Glutamatergic neuron (in vitro differentiated cells): Measurements from ENCODE around the gene KIF1A. TPM values are rescaled to one million over a fixed set of nuclear protein-coding genes. Genes with fewer than 3 reads are reported as not detected.

Experiments used
- DNase-seq: peaks from one replicate; pipeline ENCODE4 v3.0.0; 2022
- H3K27ac Mint-ChIP-seq: one replicate; pipeline ENCODE4 v1.8.0; 2020; ENCODE audit warnings: mild to moderate bottlenecking, mixed read lengths, inconsistent platforms; ENCODE audit not compliant: unreplicated experiment
- H3K27me3 Mint-ChIP-seq: one replicate; pipeline ENCODE4 v1.8.0; 2020; ENCODE audit warnings: mild to moderate bottlenecking, moderate library complexity, mixed read lengths, inconsistent platforms; ENCODE audit not compliant: unreplicated experiment
- H3K36me3 Mint-ChIP-seq: one replicate; pipeline ENCODE4 v1.8.0; 2020; ENCODE audit warnings: mild to moderate bottlenecking, mixed read lengths, inconsistent platforms; ENCODE audit not compliant: unreplicated experiment
- H3K4me1 Mint-ChIP-seq: one replicate; pipeline ENCODE4 v1.8.0; 2020; ENCODE audit warnings: mild to moderate bottlenecking, low read depth, mixed read lengths, inconsistent platforms; ENCODE audit not compliant: unreplicated experiment
- H3K4me3 Mint-ChIP-seq: one replicate; pipeline ENCODE4 v1.8.0; 2020; ENCODE audit warnings: mild to moderate bottlenecking, mixed read lengths, inconsistent platforms; ENCODE audit not compliant: unreplicated experiment
- H3K9me3 Mint-ChIP-seq: one replicate; pipeline ENCODE4 v1.8.0; 2020; ENCODE audit warnings: mild to moderate bottlenecking, moderate library complexity, mixed read lengths, inconsistent platforms; ENCODE audit not compliant: unreplicated experiment
- CTCF ChIP-seq: fragments of 200-600 bp; sonication (generic); IDR thresholded peaks from one replicate; pipeline ENCODE4 v1.5.0; 2021; ENCODE audit not compliant: partially characterized antibody, unreplicated experiment
- total RNA-seq: library from RNA; stranded (reverse); fragmentation: NEBNext Ultra II Directional; extraction: Animal tissue kit (Norgen Biotek cat#: 25700); gene quantifications from one replicate; pipeline ENCODE4 v1.2.1, GENCODE V29; 2021; ENCODE audit not compliant: unreplicated experiment

The KIF1A gene
- total RNA-seq, 1 donor from 2014 or later, result 439 TPM

DNA sequence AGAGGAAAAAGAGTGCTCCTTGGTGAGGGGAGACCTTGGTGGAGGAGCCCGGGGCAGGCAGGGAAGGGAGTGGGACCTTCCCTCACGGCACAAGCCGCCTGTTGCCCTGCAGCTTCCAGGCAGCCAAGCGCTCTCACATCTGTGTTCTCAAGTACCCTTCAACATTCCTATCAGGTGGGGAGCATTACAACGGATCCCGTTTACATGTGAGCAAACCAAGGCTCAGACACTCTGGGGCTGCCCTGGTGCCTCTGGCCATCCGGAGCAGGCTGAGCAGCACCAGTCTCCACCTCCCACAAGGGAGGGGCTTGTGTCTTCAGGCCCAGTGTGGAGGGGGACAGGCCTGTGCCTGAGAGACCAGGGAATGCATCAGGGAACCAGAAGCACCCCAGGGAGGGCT, 70.5 kb downstream of the KIF1A start:
- H3K4me1 Mint-ChIP-seq, result peaks cover 3% of the 10 kb centered on the region
- peaks cover 20% of the 10 kb centered on the region for H3K9me3 Mint-ChIP-seq

GRCh38 chr2:240747256-240747655, 72.8 kb downstream of the KIF1A start:
- Mint-ChIP-seq H3K4me1 (no peaks in the 10 kb centered on the region), H3K4me3 (no peak overlapping the region), H3K27me3 (peaks cover 27% of the 10 kb centered on the region), H3K9me3 (peaks cover 20% of the 10 kb centered on the region), H3K36me3 (no peaks in the 10 kb centered on the region), H3K27ac (no peak overlapping the region)
- no peak for DNase-seq
- TF ChIP-seq CTCF, result no peak

More for the DNA sequence above, 70.5 kb downstream of the KIF1A start:
- DNase-seq, result no peak
- TF ChIP-seq CTCF, result no peak
- H3K27ac Mint-ChIP-seq, result no peak overlapping the region
- H3K4me3 Mint-ChIP-seq, result no peak overlapping the region
- peaks cover 29% of the 10 kb centered on the region for H3K27me3 Mint-ChIP-seq
- no peaks in the 10 kb centered on the region for H3K36me3 Mint-ChIP-seq

GRCh38 chr2:240746671-240747070, 73.3 kb downstream of the KIF1A start:
- Mint-ChIP-seq H3K36me3 (no peaks in the 10 kb centered on the region), H3K27ac (no peak overlapping the region), H3K9me3 (peaks cover 23% of the 10 kb centered on the region), H3K4me3 (no peak overlapping the region), H3K27me3 (peaks cover 30% of the 10 kb centered on the region), H3K4me1 (no peaks in the 10 kb centered on the region)
- TF ChIP-seq CTCF, result no peak
- DNase-seq, result no peak

DNA sequence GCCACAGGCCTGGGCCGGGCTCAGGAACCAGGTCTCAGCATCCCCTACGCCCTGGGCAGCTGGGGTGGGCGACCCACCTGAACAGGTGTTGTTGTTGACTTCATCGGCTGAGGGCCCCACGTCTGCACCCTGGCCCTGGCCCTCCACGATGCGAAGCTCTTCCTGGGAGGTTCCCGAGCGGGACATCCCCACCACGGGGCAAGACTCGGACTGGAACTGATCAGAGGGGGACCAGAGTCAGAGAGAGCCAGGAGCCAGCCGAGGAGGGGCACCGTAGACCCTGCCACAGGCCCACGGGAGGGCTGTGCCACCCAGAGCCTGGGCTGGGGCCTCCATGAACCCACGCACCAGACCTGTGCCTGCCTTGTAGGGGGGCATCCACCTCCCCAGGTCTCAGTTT, 74.1 kb downstream of the KIF1A start:
- DNase-seq, result no peak
- Mint-ChIP-seq H3K36me3 (no peaks in the 10 kb centered on the region), H3K27ac (no peak overlapping the region), H3K27me3 (peaks cover 26% of the 10 kb centered on the region), H3K9me3 (peaks cover 19% of the 10 kb centered on the region), H3K4me1 (no peaks in the 10 kb centered on the region), H3K4me3 (no peak overlapping the region)
- TF ChIP-seq CTCF, result no peak

DNA sequence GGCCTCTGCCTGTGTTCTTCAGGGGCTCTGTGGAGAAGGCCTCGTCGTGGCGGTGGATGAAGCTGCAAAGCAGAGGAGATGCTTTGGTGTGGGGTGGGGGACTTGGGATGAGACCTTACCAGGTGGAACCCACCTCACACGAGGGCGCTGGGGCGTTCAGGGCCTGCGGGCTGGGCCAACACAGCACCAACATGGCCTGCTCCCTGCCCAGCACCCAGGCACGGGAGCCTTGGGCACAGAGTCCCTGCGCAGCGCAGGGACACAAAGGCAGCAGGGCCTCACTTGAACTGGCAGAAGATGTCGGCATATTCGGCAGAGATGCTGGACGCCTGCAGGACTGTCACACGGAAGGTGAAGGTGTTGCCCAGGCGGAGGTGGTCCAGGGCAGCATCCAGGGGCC, 74.6 kb downstream of the KIF1A start:
- no peak for TF ChIP-seq CTCF
- no peak overlapping the region for H3K4me3 Mint-ChIP-seq
- no peak for DNase-seq
- peaks cover 20% of the 10 kb centered on the region for H3K9me3 Mint-ChIP-seq
- H3K36me3 Mint-ChIP-seq, result no peaks in the 10 kb centered on the region
- no peaks in the 10 kb centered on the region for H3K4me1 Mint-ChIP-seq
- H3K27me3 Mint-ChIP-seq, result peaks cover 25% of the 10 kb centered on the region
- no peak overlapping the region for H3K27ac Mint-ChIP-seq
